OCI-LY1 (cell line): Measurements from ENCODE around the gene B9D1.

ENCODE experiments used
- H2AFZ ChIP-seq: fragments of 200-600 bp; sonication (generic), shearing (Covaris generic); 2 replicates; pipeline ENCODE4 v1.6.0; 2014; ENCODE audit warnings: antibody characterized with exemption, mild to moderate bottlenecking, low read length
- H3F3A ChIP-seq: fragments of 200-600 bp; sonication (generic), shearing (Covaris generic); 2 replicates; pipeline ENCODE4 v1.6.0; 2014; ENCODE audit warnings: mild to moderate bottlenecking, antibody characterized with exemption, low read length, moderate library complexity; ENCODE audit not compliant: insufficient read depth
- H3K27ac ChIP-seq: fragments of 200-600 bp; sonication (generic); 2 replicates; pipeline ENCODE4 v1.5.1; 2014; ENCODE audit warnings: low read length, mixed run types, mild to moderate bottlenecking, low read depth; ENCODE audit not compliant: poor library complexity, severe bottlenecking
- H3K27me3 ChIP-seq: fragments of 200-600 bp; sonication (generic); 2 replicates; pipeline ENCODE4 v1.6.0; 2014; ENCODE audit warnings: antibody characterized with exemption, mild to moderate bottlenecking, low read length, moderate library complexity; ENCODE audit not compliant: insufficient read depth
- H3K36me3 ChIP-seq: fragments of 200-600 bp; sonication (generic); 2 replicates; pipeline ENCODE4 v1.6.1; 2014; ENCODE audit warnings: mild to moderate bottlenecking, antibody characterized with exemption, low read length, moderate library complexity, mixed read lengths; ENCODE audit not compliant: insufficient read depth
- H3K4me1 ChIP-seq: fragments of 200-600 bp; sonication (generic); 2 replicates; pipeline ENCODE4 v1.5.1; 2014; ENCODE audit warnings: mild to moderate bottlenecking, low read length, moderate library complexity; ENCODE audit not compliant: insufficient read depth, severe bottlenecking
- H3K4me2 ChIP-seq: fragments of 200-600 bp; sonication (generic), shearing (Covaris generic); 2 replicates; pipeline ENCODE4 v1.6.1; 2014; ENCODE audit warnings: low read length
- H3K4me3 ChIP-seq: fragments of 200-600 bp; sonication (generic); 2 replicates; pipeline ENCODE4 v1.5.1; 2014; ENCODE audit warnings: low read length, low read depth, mild to moderate bottlenecking, mixed read lengths; ENCODE audit not compliant: poor library complexity, severe bottlenecking
- H3K79me2 ChIP-seq: fragments of 200-600 bp; shearing (Covaris generic); 2 replicates; pipeline ENCODE4 v1.6.1; 2016; ENCODE audit warnings: mixed run types, low read length, mixed read lengths; ENCODE audit not compliant: insufficient read depth
- H3K9ac ChIP-seq: fragments of 200-600 bp; sonication (generic), shearing (Covaris generic); 2 replicates; pipeline ENCODE4 v1.6.1; 2014; ENCODE audit warnings: mild to moderate bottlenecking, low read length, mixed read lengths
- H3K9me2 ChIP-seq: fragments of 200-600 bp; sonication (generic), shearing (Covaris generic); 2 replicates; pipeline ENCODE4 v1.6.1; 2014; ENCODE audit warnings: low read depth, mild to moderate bottlenecking, low read length, mixed read lengths
- H3K9me3 ChIP-seq: fragments of 200-600 bp; shearing (Covaris generic); 2 replicates; pipeline ENCODE4 v1.6.1; 2014; ENCODE audit warnings: low read length, mixed read lengths
- H4K20me1 ChIP-seq: fragments of 200-600 bp; sonication (generic), shearing (Covaris generic); 2 replicates; pipeline ENCODE4 v1.6.0; 2016; ENCODE audit warnings: mild to moderate bottlenecking, low read length; ENCODE audit not compliant: insufficient read depth
- CTCF ChIP-seq: fragments of 200-600 bp; sonication (generic), shearing (Covaris generic); IDR thresholded peaks from 2 replicates; pipeline ENCODE4 v1.5.1; 2017; ENCODE audit warnings: mild to moderate bottlenecking, antibody characterized with exemption, low read length, moderate library complexity, mixed read lengths
- EZH2 ChIP-seq: fragments of 200-600 bp; sonication (generic), shearing (Covaris generic); IDR thresholded peaks from 2 replicates; pipeline ENCODE4 v1.8.0; 2017; ENCODE audit warnings: borderline replicate concordance, mixed run types, mild to moderate bottlenecking, antibody characterized with exemption, low read length, moderate library complexity, mixed read lengths

The B9D1 gene

GRCh38 chr17:19376811-19377210, 14.3 kb upstream of the B9D1 start:
- no peaks in the 10 kb centered on the region for H3K9me2 ChIP-seq
- TF ChIP-seq EZH2 = no peak
- no peak for TF ChIP-seq CTCF
- no peaks in the 10 kb centered on the region for H3K79me2 ChIP-seq
- H3K4me1 ChIP-seq = peaks cover 15% of the 10 kb centered on the region
- H3K9me3 ChIP-seq = no peaks in the 10 kb centered on the region
- H3K9ac ChIP-seq = peak overlapping the region; percentile 84
- no peaks in the 10 kb centered on the region for H3F3A ChIP-seq
- no peaks in the 10 kb centered on the region for H4K20me1 ChIP-seq
- H3K27ac ChIP-seq = no peak overlapping the region
- H2AFZ ChIP-seq = no peak overlapping the region
- H3K4me2 ChIP-seq = peak overlapping the region; percentile 81
- peaks cover 9% of the 10 kb centered on the region; the same call in 1 of the 2 replicates for H3K36me3 ChIP-seq
- no peaks in the 10 kb centered on the region for H3K27me3 ChIP-seq
- H3K4me3 ChIP-seq = peak overlapping the region; percentile 75

- no peak overlapping the region for H3K9ac ChIP-seq
- no peaks in the 10 kb centered on the region for H3K79me2 ChIP-seq
- H3K4me3 ChIP-seq = no peak overlapping the region
- H3K4me1 ChIP-seq = peaks cover 15% of the 10 kb centered on the region
- TF ChIP-seq EZH2 (no peak), CTCF (no peak)
- H3K27ac ChIP-seq = no peak overlapping the region
- no peaks in the 10 kb centered on the region for H3K9me3 ChIP-seq
- no peaks in the 10 kb centered on the region for H3K9me2 ChIP-seq
- H2AFZ ChIP-seq = no peak overlapping the region
- H4K20me1 ChIP-seq = no peaks in the 10 kb centered on the region
- H3F3A ChIP-seq = no peaks in the 10 kb centered on the region
- H3K36me3 ChIP-seq = peaks cover 4% of the 10 kb centered on the region; the same call in 1 of the 2 replicates
- H3K4me2 ChIP-seq = no peak overlapping the region
- no peaks in the 10 kb centered on the region for H3K27me3 ChIP-seq
These were observed 13.2 kb upstream of the B9D1 start for GRCh38 chr17:19375732-19376131.

GRCh38 chr17:19374136-19374535, 11.6 kb upstream of the B9D1 start:
- no peaks in the 10 kb centered on the region for H3K79me2 ChIP-seq
- no peak for TF ChIP-seq EZH2
- no peak for TF ChIP-seq CTCF
- no peaks in the 10 kb centered on the region for H3K27me3 ChIP-seq
- no peak overlapping the region for H2AFZ ChIP-seq
- H3K4me1 ChIP-seq = peaks cover 12% of the 10 kb centered on the region
- H3K4me2 ChIP-seq = no peak overlapping the region
- no peaks in the 10 kb centered on the region for H3K36me3 ChIP-seq
- H3F3A ChIP-seq = no peaks in the 10 kb centered on the region
- no peak overlapping the region for H3K27ac ChIP-seq
- H3K9me3 ChIP-seq = no peaks in the 10 kb centered on the region
- H3K9me2 ChIP-seq = no peaks in the 10 kb centered on the region
- H4K20me1 ChIP-seq = no peaks in the 10 kb centered on the region
- no peak overlapping the region for H3K4me3 ChIP-seq
- no peak overlapping the region for H3K9ac ChIP-seq
